SK-N-MC (cell line): ENCODE measurements around the gene DPYSL4.

Source experiments
- EZH2 ChIP-seq: fragments of 200-600 bp; sonication (generic); IDR thresholded peaks from one replicate; pipeline ENCODE4 v1.6.1; 2017; ENCODE audit warnings: antibody characterized with exemption
- POLR2AphosphoS5 ChIP-seq: IDR thresholded peaks from 2 replicates; pipeline ENCODE4 v1.6.1; 2012; ENCODE audit warnings: mild to moderate bottlenecking, low read depth, low read length, borderline replicate concordance

DNA sequence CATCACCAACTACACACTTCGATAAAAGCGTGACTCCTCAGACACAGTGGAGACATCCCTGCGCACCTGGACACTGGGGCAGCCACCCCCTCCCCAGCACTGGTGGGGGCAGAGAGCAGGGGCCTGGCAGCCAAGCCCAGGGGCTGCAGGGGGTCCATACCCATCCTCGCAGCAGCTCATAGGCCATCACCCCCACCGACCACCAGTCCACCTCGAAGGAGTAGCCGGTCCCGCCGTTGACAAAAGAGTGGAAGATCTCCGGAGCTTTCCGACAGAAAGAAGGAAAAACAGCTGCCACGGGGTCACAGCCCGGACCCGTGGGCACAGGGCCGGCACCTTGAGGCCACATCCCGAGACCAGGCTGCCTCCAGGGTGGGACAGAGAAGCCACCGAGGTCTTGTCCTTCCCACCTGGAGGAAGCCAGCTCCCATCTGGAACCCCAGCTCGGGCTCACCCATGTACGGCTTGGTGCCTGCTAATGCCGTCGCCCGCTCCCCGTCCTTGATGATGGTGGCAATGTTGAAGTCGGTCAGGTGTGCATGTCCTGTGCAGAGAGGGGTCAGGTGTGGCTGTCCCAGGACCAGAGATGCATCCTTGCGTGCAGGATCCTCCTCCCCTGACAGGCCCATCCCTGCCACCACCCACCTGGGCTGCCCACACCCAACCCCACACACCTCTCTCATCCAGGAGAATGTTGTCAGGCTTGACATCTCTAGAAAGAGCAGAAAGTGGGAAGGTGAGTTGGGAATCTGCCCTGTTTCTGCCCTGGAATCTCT, 38.5 kb downstream of the DPYSL4 start:
- TF ChIP-seq POLR2AphosphoS5 (no peak), EZH2 (no peak)
